ENCODE results near the gene HOXC5.

DNA sequence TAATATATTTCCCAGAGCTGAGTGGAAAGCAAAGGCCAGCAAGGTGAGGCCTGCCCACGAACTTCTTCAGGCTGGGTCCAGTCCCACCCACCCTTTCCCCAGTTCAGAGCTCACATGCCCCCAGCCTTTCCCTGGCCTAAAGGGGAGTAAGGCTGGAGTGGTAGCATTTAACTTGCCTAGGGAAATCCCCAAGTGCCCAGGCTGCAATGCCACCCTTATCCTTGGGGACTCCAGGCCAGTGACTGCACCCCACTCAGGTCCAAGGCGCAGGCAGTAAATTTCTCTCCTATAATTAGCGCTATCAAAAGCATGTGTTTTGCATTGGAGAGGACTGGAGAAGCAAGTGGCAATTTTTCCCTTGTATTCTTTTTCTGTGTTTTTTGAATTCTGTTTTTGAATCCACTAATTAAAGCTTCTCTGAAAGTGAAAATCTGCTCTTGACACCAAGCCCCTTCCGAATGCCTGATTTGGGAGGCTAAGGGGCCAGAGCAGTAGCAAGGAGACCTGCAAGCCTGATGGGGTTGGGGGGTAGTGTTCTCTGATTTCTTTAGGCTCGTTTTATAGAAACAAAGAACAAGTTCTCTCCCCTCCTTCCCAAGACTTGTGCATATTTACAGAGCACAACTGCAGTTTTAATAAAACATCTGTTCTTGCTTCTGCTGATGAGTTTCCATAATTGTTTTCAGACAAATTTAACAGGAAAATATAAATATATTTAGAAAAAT lies 8.1 kb upstream of the HOXC5 start:
- no peak for TF ChIP-seq EZH2 (IDR thresholded peaks at IDR 0.05; ENCODE audit: borderline replicate concordance)
- TF ChIP-seq, protein P1, sequence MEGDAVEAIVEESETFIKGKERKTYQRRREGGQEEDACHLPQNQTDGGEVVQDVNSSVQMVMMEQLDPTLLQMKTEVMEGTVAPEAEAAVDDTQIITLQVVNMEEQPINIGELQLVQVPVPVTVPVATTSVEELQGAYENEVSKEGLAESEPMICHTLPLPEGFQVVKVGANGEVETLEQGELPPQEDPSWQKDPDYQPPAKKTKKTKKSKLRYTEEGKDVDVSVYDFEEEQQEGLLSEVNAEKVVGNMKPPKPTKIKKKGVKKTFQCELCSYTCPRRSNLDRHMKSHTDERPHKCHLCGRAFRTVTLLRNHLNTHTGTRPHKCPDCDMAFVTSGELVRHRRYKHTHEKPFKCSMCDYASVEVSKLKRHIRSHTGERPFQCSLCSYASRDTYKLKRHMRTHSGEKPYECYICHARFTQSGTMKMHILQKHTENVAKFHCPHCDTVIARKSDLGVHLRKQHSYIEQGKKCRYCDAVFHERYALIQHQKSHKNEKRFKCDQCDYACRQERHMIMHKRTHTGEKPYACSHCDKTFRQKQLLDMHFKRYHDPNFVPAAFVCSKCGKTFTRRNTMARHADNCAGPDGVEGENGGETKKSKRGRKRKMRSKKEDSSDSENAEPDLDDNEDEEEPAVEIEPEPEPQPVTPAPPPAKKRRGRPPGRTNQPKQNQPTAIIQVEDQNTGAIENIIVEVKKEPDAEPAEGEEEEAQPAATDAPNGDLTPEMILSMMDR (IDR thresholded peaks at IDR 0.05; ENCODE audit: poor library complexity): no peak
